HepG2 (cell line): ENCODE measurements around the gene AUTS2. TPM values are rescaled to one million over a fixed set of nuclear protein-coding genes. Genes with fewer than 3 reads are reported as not detected.

Experiments used
- KAT2B ChIP-seq: fragments of 150-350 bp; IDR thresholded peaks from 2 replicates; pipeline ENCODE4 v1.6.1; 2014; ENCODE audit warnings: low read depth, low read length, borderline replicate concordance
- KMT2A ChIP-seq: sonication (generic); formaldehyde crosslinking; IDR thresholded peaks from 2 replicates; pipeline ENCODE4 v1.4.0; 2020; ENCODE audit warnings: missing genetic modification reagents
- MEF2D ChIP-seq: sonication (generic); formaldehyde crosslinking; IDR thresholded peaks from 2 replicates; pipeline ENCODE4 v1.5.1; 2020; ENCODE audit warnings: mild to moderate bottlenecking, missing genetic modification reagents
- NR2F2 ChIP-seq: IDR thresholded peaks from 2 replicates; pipeline ENCODE4 v1.6.1; 2012; ENCODE audit warnings: low read depth, inconsistent platforms, borderline replicate concordance
- RELA ChIP-seq: sonication (generic); formaldehyde crosslinking; IDR thresholded peaks from 2 replicates; pipeline ENCODE4 v1.4.0; 2020; ENCODE audit warnings: missing genetic modification reagents
- RFXANK ChIP-seq: IDR thresholded peaks from 2 replicates; pipeline ENCODE4 v1.6.1; 2016
- SRF ChIP-seq: IDR thresholded peaks from 2 replicates; pipeline ENCODE4 v1.6.1; 2011; ENCODE audit warnings: mild to moderate bottlenecking, low read depth, low read length, moderate library complexity
- ZBTB21 ChIP-seq: sonication (generic); formaldehyde crosslinking; IDR thresholded peaks from 2 replicates; pipeline ENCODE4 v1.4.0; 2020; ENCODE audit warnings: missing genetic modification reagents
- ZNF331 ChIP-seq: sonication (generic); formaldehyde crosslinking; IDR thresholded peaks from 2 replicates; pipeline ENCODE4 v1.4.0; 2020; ENCODE audit warnings: missing genetic modification reagents
- ZNF567 ChIP-seq: sonication (generic); formaldehyde crosslinking; IDR thresholded peaks from 2 replicates; pipeline ENCODE4 v1.8.1; 2023; ENCODE audit warnings: mild to moderate bottlenecking, missing genetic modification reagents, borderline replicate concordance
- ZNF788 ChIP-seq: sonication (generic); formaldehyde crosslinking; IDR thresholded peaks from 2 replicates; pipeline ENCODE4 v1.5.0; 2020; ENCODE audit warnings: mild to moderate bottlenecking, missing genetic modification reagents, borderline replicate concordance
- ZNF816 ChIP-seq: sonication (generic); formaldehyde crosslinking; IDR thresholded peaks from 2 replicates; pipeline ENCODE4 v1.8.0; 2022; ENCODE audit warnings: missing genetic modification reagents, mild to moderate bottlenecking, borderline replicate concordance
- polyA plus RNA-seq, 8 experiments: library from polyadenylated mRNA; depleted of rRNA in 3 of 8; stranded (reverse) in 7 of 8; unstranded in 1 of 8; fragments of >200 nt; fragmentation: Illumina TruSeq in 4 of 8; extraction: Trizol in 4 of 8; gene quantifications; 2 replicates each; pipeline versions ENCODE4 v1.2.1 to v1.2.3, GENCODE V29; 2011 to 2016; ENCODE audit warnings: low read depth in 4 of 8, missing spikeins in 1 of 8, mixed read lengths in 1 of 8; ENCODE audit not compliant: insufficient read depth in 1 of 8
- total RNA-seq, 5 experiments: library from RNA; depleted of rRNA; stranded (reverse); fragments of >200 nt; fragmentation: Illumina TruSeq; extraction: Trizol; gene quantifications; 2 replicates each; pipeline ENCODE4 v1.2.3, GENCODE V29; 2016; ENCODE audit warnings: low read depth in 1 of 5
- TF ChIP-seq, protein P1 (sequence below): sonication (generic); formaldehyde crosslinking; IDR thresholded peaks from 2 replicates; pipeline ENCODE4 v1.5.1; 2020; ENCODE audit warnings: missing genetic modification reagents, mild to moderate bottlenecking, borderline replicate concordance
- TF ChIP-seq, protein P2 (sequence below): sonication (generic); formaldehyde crosslinking; IDR thresholded peaks from 2 replicates; pipeline ENCODE4 v1.4.0; 2020; ENCODE audit warnings: mild to moderate bottlenecking, low read depth, missing genetic modification reagents

AUTS2 gene
- total and polyA plus RNA-seq, 2 of the 13 experiments (the other 11 are each of a cell fraction or from before 2014, with no cell fraction given) = 0.38 TPM; not detected in 1

DNA sequence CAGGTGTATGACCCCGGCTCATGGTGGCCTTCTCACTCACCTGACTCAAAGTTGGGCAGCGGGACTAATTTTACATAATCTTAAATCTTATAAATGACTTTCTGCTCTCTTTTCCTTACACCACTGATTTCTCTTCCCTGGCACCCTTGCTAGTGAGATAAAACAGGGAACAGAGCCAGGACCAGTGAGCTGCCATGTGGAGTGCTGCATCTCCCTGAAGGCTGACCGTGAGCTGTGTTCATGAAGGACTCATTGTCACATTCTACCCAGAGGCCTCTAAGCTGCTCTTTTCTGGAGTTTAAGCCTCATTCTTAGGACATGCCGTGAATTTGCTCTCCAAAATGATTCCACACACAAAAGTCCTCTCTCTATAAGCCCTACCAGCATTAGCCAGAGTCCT, 762.3 kb downstream of the AUTS2 start (continued):
- no peak for TF ChIP-seq ZBTB21 (CRISPR knock-in tag)
- no peak for TF ChIP-seq ZNF331
- no peak for TF ChIP-seq KMT2A (CRISPR knock-in tag)
- TF ChIP-seq RFXANK = no peak
- TF ChIP-seq NR2F2 = no peak
- no peak for TF ChIP-seq SRF
- TF ChIP-seq, protein P1, sequence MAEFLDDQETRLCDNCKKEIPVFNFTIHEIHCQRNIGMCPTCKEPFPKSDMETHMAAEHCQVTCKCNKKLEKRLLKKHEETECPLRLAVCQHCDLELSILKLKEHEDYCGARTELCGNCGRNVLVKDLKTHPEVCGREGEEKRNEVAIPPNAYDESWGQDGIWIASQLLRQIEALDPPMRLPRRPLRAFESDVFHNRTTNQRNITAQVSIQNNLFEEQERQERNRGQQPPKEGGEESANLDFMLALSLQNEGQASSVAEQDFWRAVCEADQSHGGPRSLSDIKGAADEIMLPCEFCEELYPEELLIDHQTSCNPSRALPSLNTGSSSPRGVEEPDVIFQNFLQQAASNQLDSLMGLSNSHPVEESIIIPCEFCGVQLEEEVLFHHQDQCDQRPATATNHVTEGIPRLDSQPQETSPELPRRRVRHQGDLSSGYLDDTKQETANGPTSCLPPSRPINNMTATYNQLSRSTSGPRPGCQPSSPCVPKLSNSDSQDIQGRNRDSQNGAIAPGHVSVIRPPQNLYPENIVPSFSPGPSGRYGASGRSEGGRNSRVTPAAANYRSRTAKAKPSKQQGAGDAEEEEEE (CRISPR knock-in tag) = no peak
- TF ChIP-seq ZNF567 = no peak
- no peak for TF ChIP-seq KAT2B
- TF ChIP-seq RELA (CRISPR knock-in tag) = no peak
- TF ChIP-seq, protein P2, sequence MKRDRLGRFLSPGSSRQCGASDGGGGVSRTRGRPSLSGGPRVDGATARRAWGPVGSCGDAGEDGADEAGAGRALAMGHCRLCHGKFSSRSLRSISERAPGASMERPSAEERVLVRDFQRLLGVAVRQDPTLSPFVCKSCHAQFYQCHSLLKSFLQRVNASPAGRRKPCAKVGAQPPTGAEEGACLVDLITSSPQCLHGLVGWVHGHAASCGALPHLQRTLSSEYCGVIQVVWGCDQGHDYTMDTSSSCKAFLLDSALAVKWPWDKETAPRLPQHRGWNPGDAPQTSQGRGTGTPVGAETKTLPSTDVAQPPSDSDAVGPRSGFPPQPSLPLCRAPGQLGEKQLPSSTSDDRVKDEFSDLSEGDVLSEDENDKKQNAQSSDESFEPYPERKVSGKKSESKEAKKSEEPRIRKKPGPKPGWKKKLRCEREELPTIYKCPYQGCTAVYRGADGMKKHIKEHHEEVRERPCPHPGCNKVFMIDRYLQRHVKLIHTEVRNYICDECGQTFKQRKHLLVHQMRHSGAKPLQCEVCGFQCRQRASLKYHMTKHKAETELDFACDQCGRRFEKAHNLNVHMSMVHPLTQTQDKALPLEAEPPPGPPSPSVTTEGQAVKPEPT (CRISPR knock-in tag) = no peak
- TF ChIP-seq ZNF816 (CRISPR knock-in tag) = no peak
- TF ChIP-seq ZNF788 = no peak
- TF ChIP-seq MEF2D (CRISPR knock-in tag) = no peak
